OCI-LY3 (cell line): Measurements from ENCODE around the gene PPFIBP2.

ENCODE experiments used
- H2AFZ ChIP-seq: fragments of 200-600, 300-600 bp; shearing (Covaris generic); 2 replicates; pipeline ENCODE4 v1.6.0; 2014; ENCODE audit warnings: antibody characterized with exemption, low read depth, low read length
- H3K27ac ChIP-seq: fragments of 200-600, 300-600 bp; sonication (generic); 2 replicates; pipeline ENCODE4 v1.5.1; 2014; ENCODE audit warnings: mild to moderate bottlenecking, low read length, moderate library complexity, mixed read lengths
- H3K27me3 ChIP-seq: fragments of 200-600, 300-600 bp; sonication (generic); 2 replicates; pipeline ENCODE4 v1.6.1; 2014; ENCODE audit warnings: low read depth, low read length, mixed read lengths
- H3K36me3 ChIP-seq: fragments of 200-600, 300-600 bp; sonication (generic); replicated peaks from 2 replicates; pipeline ENCODE3; 2014; ENCODE audit warnings: low read depth, low read length, mixed read lengths
- H3K4me1 ChIP-seq: fragments of 300-600, 200-600 bp; sonication (generic); 2 replicates; pipeline ENCODE4 v1.6.1; 2014; ENCODE audit warnings: low read length, mixed read lengths
- H3K4me2 ChIP-seq: fragments of 200-600, 300-600 bp; sonication (generic); 2 replicates; pipeline ENCODE4 v1.6.1; 2014; ENCODE audit warnings: low read length, mixed read lengths
- H3K4me3 ChIP-seq: fragments of 300-600, 200-600 bp; sonication (generic); 2 replicates; pipeline ENCODE4 v1.5.1; 2014; ENCODE audit warnings: antibody characterized with exemption, mild to moderate bottlenecking, low read length, moderate library complexity
- H3K79me2 ChIP-seq: fragments of 300-600, 200-600 bp; shearing (Covaris generic); 2 replicates; pipeline ENCODE4 v1.6.1; 2014; ENCODE audit warnings: mild to moderate bottlenecking, low read length, mixed read lengths
- H3K9ac ChIP-seq: fragments of 300-600, 200-600 bp; shearing (Covaris generic); 2 replicates; pipeline ENCODE4 v1.6.0; 2014; ENCODE audit warnings: mild to moderate bottlenecking, low read length, moderate library complexity
- H3K9me3 ChIP-seq: fragments of 200-600, 300-600 bp; shearing (Covaris generic); 2 replicates; pipeline ENCODE4 v1.6.1; 2014; ENCODE audit warnings: low read length, mixed read lengths; ENCODE audit not compliant: insufficient read depth
- H4K20me1 ChIP-seq: fragments of 200-600, 300-600 bp; sonication (generic); 2 replicates; pipeline ENCODE4 v1.6.1; 2016; ENCODE audit warnings: low read length, mixed read lengths; ENCODE audit not compliant: insufficient read depth
- EZH2phosphoT487 ChIP-seq: fragments of 200-600 bp; shearing (Covaris generic); IDR thresholded peaks from 2 replicates; pipeline ENCODE4 v1.6.1; 2018; ENCODE audit warnings: antibody characterized with exemption, mixed run types, low read depth
- TF ChIP-seq, protein P1 (sequence below): fragments of 200-600, 300-600 bp; sonication (generic); IDR thresholded peaks from 2 replicates; pipeline ENCODE4 v1.5.1; 2014; ENCODE audit warnings: antibody characterized with exemption, low read length, low read depth

The PPFIBP2 gene

GRCh38 chr11:7570241-7570640, 56.4 kb downstream of the PPFIBP2 start:
- H3K9ac ChIP-seq = no peak overlapping the region
- H2AFZ ChIP-seq = no peak overlapping the region
- H4K20me1 ChIP-seq = peaks cover 23% of the 10 kb centered on the region; the same call in 1 of the 2 replicates
- no peaks in the 10 kb centered on the region; the same call in 1 of the 2 replicates for H3K9me3 ChIP-seq
- H3K4me3 ChIP-seq = no peak overlapping the region
- H3K27me3 ChIP-seq = no peaks in the 10 kb centered on the region
- H3K36me3 ChIP-seq = peaks cover 63% of the 10 kb centered on the region
- H3K79me2 ChIP-seq = no peaks in the 10 kb centered on the region
- peaks cover 8% of the 10 kb centered on the region for H3K4me1 ChIP-seq
- H3K4me2 ChIP-seq = no peak overlapping the region
- no peak overlapping the region for H3K27ac ChIP-seq
- TF ChIP-seq, protein P1, sequence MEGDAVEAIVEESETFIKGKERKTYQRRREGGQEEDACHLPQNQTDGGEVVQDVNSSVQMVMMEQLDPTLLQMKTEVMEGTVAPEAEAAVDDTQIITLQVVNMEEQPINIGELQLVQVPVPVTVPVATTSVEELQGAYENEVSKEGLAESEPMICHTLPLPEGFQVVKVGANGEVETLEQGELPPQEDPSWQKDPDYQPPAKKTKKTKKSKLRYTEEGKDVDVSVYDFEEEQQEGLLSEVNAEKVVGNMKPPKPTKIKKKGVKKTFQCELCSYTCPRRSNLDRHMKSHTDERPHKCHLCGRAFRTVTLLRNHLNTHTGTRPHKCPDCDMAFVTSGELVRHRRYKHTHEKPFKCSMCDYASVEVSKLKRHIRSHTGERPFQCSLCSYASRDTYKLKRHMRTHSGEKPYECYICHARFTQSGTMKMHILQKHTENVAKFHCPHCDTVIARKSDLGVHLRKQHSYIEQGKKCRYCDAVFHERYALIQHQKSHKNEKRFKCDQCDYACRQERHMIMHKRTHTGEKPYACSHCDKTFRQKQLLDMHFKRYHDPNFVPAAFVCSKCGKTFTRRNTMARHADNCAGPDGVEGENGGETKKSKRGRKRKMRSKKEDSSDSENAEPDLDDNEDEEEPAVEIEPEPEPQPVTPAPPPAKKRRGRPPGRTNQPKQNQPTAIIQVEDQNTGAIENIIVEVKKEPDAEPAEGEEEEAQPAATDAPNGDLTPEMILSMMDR = no peak
- TF ChIP-seq EZH2phosphoT487 = no peak

- no peak overlapping the region for H2AFZ ChIP-seq
- H3K79me2 ChIP-seq = no peaks in the 10 kb centered on the region
- peaks cover 24% of the 10 kb centered on the region; the same call in 1 of the 2 replicates for H4K20me1 ChIP-seq
- no peak overlapping the region for H3K9ac ChIP-seq
- no peak overlapping the region for H3K27ac ChIP-seq
- H3K4me2 ChIP-seq = no peak overlapping the region
- H3K4me3 ChIP-seq = no peak overlapping the region
- H3K36me3 ChIP-seq = peaks cover 58% of the 10 kb centered on the region
- no peaks in the 10 kb centered on the region; the same call in 1 of the 2 replicates for H3K9me3 ChIP-seq
- H3K4me1 ChIP-seq = peaks cover 8% of the 10 kb centered on the region
- no peaks in the 10 kb centered on the region for H3K27me3 ChIP-seq
- no peak for TF ChIP-seq EZH2phosphoT487
- TF ChIP-seq, protein P1 = no peak
These were observed 57.2 kb downstream of the PPFIBP2 start for GRCh38 chr11:7570938-7571521.

DNA sequence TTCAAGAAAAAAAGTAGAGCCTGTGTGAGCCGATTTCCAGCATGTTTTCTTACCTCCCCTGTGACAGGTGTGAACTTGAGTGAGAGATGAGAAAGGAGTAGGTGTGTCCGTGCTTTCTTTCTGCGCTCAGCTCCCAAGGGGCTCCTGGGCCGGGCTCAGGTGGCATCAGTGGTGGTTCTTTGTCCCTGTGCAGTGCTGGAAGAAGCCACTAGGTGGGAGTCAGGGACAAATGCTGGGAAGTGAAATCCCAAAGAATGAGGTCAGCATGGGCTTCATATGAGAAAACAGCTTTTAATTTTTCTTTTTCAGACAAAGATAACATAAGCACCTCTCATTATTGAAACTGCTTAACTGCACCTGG, 57.8 kb downstream of the PPFIBP2 start:
- Histone ChIP-seq H2AFZ (no peak overlapping the region), H3K27me3 (no peaks in the 10 kb centered on the region), H3K27ac (no peak overlapping the region), H3K4me1 (peaks cover 8% of the 10 kb centered on the region), H3K9ac (no peak overlapping the region), H3K4me2 (no peak overlapping the region), H3K36me3 (peaks cover 52% of the 10 kb centered on the region), H3K4me3 (no peak overlapping the region), H4K20me1 (peaks cover 24% of the 10 kb centered on the region; the same call in 1 of the 2 replicates), H3K79me2 (no peaks in the 10 kb centered on the region), H3K9me3 (no peaks in the 10 kb centered on the region; the same call in 1 of the 2 replicates)
- TF ChIP-seq, protein P1 = peak; percentile 61
- TF ChIP-seq EZH2phosphoT487 = no peak

- Histone ChIP-seq H2AFZ (no peak overlapping the region), H3K9ac (no peak overlapping the region)
These were observed 58.4 kb downstream of the PPFIBP2 start for GRCh38 chr11:7572001-7572712.

More at GRCh38 chr11:7572001-7572712, 58.4 kb downstream of the PPFIBP2 start:
- Histone ChIP-seq H3K4me1 (peaks cover 8% of the 10 kb centered on the region), H3K27ac (no peak overlapping the region), H4K20me1 (peaks cover 24% of the 10 kb centered on the region; the same call in 1 of the 2 replicates), H3K79me2 (no peaks in the 10 kb centered on the region), H3K27me3 (no peaks in the 10 kb centered on the region), H3K36me3 (peaks cover 47% of the 10 kb centered on the region), H3K4me2 (no peak overlapping the region), H3K4me3 (no peak overlapping the region), H3K9me3 (no peaks in the 10 kb centered on the region; the same call in 1 of the 2 replicates)
- TF ChIP-seq, protein P1 = no peak
- no peak for TF ChIP-seq EZH2phosphoT487
